GM18867 (cell line): Measurements from ENCODE around the gene STK11.
"Not testable (repeated sequence)": the region's sequence is repeated elsewhere in the genome, so short reads cannot be mapped to it uniquely, and the experiment has no call there.

Experiments
- ATAC-seq: cut with Tn5 transposase; IDR thresholded peaks from one replicate; pipeline ENCODE4 v1.9.1; 2021; ENCODE audit warnings: mild to moderate bottlenecking, moderate library complexity; ENCODE audit not compliant: unreplicated experiment

Gene STK11

DNA sequence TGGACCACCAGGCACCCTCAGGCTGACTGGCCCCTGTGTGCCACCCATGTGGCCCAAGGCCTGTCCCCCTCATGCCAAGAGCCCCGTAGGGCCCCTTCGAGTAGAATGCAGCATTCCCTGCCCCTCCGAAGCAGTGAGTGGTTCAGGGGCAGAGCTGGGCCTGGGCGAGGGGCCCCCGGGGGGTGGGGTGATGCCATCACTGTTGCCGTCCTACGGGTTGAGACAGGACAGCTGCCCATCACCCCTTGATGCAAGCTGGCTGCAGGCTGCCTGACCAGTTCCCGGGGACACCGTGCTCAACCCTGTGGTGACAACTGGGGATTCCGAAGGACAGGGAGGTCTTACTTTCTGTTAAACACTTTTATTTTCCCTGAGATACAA is 36.2 kb upstream of the STK11 start:
- no peak for ATAC-seq

DNA sequence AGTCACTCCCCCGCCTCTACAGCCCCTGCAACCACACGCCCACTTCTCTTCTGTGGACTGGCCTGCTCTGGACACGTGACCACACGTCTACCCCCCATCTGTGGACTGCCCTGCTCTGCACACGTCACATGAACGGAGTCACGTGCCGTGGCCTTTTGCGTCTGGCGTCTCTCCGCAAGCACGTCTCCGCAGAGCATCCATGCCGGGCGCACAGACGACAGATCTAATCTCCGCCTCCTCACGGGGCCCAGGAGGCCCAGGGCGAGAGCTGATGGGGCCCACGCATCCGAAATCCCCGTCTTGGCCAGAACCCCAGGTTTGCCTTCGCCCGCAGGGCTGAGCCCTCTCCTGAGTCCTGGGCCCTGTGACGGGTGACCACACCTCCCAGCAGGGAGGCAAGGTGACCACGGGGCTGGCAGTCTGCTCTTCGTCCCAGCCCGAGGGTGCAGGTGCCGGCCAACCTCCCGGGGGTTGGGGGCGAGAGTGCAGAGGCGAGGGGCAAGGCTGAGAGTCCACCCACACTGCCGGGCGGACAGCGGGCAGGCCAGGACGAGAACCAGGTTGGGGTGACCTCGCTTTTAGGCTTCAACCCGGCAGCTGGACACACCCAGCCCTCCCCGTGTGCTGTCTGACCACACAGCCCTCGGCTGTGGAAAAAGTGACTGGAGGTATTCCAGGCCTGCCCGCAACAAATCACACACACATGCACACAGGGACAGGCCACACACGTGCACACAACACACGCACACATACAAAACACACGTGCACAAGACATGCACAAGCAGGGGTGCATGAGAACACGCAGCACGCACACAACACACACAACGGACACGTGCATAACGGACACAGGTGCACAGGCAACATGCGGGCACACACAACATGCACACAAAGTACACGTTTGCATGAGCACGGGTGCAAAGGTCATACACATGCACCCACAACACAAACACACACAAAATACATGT is 35.4 kb upstream of the STK11 start:
- no peak for ATAC-seq

DNA sequence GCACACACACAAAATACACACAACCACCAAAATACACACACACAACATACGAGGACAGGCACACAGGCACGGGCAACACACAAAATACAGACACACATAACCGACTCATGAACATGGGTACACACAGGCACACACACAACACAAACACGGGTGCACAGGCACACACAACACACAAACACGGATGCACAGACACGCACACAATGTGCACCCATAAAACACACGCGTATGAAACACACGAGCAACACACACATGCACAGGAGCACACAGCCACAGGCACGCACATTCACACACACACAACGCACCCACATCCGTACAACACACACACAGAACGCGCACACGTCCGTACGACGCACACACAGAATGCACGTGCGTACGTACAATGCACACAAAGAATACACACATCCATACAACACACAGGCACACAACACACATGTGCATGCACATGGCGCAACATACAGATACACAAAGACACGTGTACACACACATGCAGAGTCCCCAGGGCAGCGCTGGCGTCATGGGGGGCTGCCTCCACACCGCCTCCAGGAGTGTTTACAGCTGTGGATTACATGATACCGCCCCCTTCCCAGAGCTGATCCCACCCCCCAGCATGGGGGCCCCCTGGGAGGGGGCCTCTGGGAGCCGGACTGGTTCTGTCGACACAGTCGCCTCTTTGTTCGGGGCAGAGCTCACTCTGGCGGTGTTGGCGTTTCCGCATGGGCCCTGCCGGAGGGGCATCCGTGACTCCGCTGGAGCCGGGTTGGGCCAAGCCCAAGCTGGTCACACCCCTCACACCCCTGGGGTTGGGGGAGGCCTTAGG is 34.4 kb upstream of the STK11 start:
- no peak for ATAC-seq

DNA sequence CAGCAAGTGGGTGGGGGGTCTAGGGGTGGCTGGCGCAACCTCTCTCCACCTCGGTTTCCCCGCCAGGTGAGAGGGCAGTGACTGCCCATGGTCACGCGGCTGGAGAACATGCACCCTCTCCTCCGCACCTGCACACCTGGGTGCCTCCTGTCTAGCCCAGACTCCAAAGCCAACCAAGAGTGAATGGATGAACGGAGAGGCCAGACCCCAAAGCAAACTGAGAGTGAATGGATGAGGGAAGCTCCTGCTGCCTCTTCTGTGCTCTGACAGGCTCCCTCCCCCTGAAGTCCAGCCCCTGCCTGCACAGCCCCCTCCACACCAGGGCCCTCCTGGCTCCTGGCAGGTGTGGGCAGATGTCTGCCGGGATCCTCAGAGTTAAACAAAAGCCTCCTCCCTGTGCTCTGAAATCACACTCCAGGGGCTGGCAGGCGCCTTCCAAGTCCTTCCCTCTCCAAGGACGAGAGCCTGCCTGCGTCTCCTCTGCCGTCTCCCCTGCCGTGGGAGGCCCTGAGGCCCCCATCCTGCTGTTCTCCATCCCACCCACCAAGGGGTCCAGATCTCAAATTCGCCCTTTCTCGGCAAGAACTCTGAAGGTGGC is 33.7 kb upstream of the STK11 start:
- no peak for ATAC-seq

DNA sequence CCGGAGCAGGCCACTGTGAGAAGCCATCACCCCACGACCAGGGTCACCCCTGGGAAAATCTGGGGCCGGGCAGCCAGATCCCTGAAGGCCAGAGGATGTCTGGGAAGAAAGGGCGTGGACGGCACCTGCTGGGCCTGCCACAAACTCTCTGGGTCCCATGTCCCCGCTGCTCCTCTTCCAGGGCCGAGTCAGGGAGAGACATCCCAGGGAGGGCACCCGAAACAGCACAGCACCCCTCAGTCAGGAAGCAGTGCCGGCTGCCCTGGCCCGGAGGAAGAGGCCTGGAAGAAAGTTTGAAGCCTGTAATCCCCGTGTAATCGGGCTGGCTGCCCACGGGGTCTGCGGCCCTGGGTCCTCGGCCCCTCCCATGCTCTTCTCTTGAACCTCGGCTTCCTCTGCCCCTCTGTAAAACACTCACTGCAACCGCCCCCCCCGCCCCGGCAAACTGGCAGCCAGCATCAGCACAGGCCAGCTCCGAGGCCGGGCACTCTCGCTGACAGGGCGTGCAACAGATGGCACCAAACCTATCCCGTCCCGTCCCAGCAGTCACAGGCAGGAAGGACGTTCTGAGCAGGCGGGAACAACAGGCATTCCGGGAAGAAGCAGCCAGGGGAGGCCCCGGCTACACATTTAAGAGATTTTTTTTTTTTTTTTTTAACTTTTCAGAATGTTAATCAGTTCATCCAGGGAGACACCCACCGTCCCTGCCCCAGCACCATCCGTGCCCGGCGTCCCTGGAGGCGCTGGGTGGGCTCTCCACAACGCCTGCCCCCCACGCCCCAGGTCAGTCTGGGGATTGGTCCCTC is 33.0 kb upstream of the STK11 start:
- ATAC-seq, result no peak

DNA sequence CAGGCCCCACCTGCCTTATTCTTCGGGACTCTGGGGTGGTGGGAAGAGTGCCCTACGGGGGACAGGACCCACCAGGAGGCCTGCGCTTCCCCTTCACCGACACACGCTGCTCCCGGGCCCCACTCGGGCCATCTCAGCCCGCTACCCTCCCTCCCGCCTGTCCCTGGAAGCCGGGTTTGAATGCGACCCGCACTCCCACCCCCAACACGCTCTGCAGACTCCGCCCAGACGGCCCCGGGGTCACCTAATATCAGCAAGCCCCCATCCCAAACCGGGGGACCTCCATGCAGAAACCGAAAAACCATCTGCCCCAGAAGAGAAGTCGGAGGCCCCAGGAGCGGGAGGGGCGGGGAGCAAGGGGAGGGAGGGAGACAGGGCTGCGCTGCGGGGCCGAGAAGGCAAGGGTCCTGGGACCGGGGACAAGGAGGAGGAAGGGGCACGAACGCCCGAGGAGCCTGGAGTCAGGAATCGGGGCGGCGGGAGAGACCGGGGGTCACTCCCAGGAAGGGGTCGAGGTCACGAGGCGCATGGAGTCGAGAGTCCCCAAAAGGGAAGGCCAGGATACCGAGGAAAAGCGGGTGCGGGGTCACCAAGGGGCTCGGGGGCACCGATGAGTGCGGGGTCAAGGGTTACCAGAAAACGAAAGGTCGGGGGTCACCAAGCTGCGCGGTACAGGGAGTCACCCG is 32.3 kb upstream of the STK11 start:
- ATAC-seq, result peak; percentile 12

DNA sequence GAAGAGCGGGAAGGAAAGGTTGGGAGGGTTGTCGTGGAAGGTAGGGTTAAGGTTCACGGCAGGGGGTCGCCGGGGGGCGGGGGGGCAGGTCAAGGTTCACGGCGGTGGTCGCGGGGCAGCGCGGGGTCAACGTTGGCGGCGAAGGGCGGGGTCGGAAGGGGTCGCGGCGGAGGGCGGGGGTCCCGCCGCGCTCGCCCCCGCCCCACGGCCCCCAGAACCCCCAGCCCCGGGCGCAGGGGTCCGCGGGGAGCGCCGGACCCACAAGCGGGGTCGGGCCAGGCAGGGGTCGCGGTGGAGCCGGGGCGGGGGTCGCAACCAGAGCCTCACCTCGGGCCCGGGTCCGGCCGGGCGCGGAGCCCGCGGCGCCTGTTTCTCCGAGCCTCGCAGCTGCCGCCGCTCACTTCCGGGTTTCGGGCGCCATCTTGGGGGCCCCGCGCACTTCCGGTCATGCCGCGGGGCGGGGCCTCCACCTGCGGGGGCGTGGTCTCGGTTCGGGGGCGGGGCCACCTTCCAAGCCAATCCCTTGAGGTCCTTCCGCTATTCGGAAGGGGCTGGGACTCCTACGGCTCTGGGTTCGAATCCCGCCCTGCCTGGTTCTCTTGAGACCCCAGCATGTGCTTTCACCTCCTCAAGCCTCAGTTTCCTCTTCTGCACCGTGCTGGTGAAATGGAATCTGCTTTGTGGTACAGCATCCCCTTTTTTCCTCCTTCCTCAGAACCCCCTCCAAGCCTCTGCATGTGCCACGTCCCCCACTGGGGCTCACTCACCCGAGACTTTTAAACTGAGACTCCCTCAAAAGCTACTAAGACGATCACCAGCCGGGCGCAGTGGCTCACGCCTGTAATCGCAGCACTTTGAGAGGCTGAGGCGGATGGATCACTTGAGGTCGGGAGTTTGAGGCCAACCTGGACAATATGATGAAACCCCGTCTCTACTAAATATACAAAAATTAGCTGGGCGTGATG is 31.5 kb upstream of the STK11 start, which contains the start of gene SBNO2:
TSS of gene SBNO2 (minus strand) at position 424 of the 965 bp plus-strand sequence. CDS start 19,992 bp downstream, outside the sequence.
- ATAC-seq, result peak; percentile 67

DNA sequence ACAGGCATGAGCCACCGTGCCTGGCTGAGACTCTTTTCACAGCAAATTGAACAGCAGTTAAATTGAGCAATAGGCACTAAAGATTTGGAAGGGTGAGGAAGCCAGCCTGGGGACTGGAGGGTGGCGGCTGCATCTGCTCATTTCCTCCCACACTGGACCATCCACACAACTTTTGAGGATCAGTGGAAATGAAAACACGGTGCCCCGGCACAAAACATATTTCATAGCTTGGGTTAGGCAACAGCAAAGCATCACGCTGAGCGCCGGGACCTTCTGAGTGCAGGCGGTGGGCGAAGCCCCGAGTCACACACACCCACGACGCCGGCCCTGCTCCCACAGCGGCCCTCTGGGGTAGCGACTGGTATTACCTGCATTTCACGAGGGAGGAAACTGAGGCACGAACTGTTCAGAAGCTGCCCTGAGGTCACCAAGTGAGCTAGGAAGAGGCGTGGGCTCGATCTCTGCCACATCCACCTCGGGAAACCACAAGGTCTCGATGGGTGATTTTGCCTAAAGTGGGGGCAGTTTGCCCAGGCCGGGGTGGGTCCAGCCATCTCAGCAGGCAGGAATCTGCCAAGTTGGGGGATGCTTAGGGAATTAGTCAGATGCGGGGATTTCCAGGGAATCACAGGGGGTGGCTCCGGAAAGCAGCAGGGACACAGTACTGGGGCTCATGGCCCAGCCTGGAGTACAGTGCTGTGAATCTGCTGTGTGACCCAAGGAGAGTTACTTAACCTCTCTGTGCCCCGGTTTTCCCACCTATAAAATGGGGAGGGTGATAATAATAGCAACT is 28.1 kb upstream of the STK11 start:
- ATAC-seq, result no peak

DNA sequence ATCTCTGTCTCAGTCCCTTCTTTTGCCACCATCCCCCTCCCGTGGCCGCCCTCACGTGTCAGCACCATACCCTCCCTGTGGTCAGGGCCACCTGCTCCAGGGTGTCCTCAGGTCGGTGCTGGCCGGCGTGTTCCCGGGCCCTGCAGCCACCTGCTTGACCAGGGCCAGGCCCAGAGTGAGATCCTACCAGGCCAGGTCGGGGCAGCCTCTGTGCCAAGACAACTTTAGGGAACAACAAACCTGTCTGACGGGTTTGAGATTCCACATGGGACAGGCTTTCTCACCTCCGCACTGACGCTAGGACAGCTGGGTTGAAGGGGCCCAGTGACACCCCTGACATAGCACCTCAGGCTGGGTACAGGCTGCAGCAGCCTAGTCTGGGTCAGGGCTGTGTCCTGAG is 24.0 kb upstream of the STK11 start:
- ATAC-seq, result no peak

DNA sequence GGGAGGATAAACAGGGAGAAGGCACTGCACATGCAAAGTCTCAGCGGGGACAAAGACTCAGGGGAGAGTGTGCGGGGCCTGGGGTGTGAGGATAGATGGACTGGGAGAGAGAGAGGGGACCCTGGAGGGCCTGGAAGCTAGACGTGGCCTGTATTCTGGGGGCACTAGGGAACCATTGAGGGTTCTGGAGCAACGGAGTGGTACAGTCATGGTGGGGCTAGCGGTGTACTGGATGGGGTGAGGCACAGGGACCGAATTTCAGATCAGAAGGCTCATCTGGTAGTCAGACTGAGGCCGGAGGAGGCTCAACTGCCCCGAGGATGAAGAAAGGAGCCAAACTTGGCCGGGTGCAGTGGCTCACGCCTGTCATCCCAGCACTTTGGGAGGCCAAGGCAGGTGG is 23.5 kb upstream of the STK11 start:
- ATAC-seq, result no peak

DNA sequence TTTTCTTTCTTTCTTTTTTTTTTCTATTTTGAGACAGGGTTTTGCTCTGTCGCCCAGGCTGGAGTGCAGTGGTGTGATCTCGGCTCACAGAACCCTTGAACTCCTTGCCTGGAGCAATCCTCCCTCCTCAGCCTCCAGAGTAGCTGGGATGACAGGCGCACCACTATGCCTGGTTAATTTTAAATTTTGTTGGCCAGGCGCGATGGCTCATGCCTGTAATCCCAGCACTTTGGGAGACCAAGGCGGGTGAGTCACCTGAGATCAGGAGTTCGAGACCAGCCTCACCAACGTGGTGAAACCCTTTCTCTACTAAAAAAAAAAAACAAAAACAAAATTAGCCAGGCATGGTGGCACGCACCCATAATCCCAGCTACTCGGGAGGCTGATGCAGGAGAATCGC is 22.9 kb upstream of the STK11 start:
- no peak for ATAC-seq

DNA sequence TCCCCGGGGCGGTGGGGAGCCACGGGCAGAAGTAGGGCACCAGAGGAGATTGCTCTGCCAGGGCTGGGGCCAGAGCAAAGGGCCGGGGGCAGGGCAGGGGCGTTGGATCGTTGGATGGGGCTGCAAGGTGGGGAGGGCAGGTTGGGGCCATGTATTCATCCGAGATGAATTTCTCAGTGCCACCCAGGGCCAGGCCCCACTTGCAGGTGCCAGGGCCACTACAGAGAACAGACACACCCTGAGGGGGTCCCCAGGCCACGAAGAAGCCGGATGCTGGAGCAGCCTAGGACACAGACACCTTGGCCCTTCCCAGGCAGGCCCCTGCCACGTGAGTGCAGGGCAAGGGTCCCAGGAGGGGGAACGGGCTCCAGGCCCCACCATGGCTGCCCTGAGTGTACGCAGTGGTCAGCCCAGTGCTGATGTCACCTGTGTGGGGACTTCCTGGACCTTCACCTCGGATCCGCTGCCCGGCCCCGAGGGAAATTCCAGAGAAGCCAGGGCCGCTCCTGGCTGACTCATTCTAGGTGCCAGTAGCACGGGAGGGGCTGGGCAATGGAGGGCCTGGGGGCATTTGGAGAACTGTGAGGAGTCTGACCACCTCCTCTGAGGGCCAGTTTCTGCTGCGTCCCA is 21.9 kb upstream of the STK11 start:
- no peak for ATAC-seq

DNA sequence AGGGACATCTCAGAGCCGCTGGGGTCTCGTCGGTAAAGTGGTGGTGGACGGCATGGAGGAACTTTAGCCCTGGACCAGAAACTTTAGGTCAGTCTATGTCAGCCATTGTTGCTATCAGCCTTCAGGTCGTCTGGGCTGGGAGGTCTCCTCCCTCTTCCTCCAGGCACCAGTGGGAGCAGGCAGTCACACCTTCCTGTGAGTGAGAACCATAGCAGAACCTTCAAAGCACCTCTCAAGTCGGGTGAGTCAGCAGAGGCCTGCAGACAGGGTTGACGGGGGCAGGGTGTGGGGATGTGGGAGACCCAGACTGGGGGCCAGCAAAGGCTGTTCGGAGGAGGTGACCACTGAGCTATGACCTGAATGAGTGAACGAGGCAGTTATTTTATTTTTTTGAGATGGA is 16.2 kb upstream of the STK11 start:
- ATAC-seq, result no peak

DNA sequence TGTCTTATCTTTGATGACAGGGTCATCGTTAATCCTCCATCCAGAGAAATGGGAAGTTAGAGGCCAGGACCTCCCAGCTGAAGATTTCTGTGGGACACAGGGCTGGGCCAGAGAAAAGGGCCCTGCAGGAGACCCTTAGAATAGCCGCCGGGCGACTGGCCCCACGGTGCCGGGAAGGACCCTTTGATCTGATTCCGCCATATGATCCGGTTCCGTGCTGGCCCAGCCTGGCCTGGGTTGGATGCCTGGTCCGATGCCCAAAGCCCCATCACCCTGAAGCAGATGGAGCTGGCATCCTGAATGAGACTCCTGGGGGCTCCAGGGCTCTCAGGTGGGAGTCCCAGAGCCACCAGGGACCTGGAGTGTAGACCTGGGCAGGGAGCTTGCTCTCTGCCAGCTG is 6.0 kb upstream of the STK11 start:
- ATAC-seq, result no peak

DNA sequence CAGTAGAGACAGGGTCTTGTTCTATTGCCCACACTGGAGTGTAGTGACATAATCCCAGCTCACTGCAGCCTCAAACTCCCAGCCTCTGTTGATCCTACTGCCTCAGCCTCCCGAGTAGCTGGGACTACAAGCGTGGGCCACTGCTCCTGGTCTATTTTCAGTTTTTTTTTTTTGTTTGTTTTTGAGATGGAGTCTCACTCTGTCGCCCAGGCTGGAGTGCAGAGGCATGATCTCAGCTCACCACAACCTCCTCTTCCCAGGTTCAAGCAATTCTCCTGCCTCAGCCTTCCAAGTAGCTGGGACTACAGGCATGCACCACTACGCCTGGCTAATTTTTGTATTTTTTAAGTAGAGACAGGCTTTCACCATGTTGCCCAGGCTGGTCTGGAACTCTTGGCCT is 5.0 kb upstream of the STK11 start:
- ATAC-seq, result not testable (repeated sequence)

DNA sequence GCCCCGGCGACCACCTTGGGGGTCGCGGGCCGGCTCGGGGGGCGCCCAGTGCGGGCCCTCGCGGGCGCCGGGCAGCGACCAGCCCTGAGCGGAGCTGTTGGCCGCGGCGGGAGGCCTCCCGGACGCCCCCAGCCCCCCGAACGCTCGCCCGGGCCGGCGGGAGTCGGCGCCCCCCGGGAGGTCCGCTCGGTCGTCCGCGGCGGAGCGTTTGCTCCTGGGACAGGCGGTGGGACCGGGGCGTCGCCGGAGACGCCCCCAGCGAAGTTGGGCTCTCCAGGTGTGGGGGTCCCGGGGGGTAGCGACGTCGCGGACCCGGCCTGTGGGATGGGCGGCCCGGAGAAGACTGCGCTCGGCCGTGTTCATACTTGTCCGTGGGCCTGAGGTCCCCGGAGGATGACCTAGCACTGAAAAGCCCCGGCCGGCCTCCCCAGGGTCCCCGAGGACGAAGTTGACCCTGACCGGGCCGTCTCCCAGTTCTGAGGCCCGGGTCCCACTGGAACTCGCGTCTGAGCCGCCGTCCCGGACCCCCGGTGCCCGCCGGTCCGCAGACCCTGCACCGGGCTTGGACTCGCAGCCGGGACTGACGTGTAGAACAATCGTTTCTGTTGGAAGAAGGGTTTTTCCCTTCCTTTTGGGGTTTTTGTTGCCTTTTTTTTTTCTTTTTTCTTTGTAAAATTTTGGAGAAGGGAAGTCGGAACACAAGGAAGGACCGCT is 729 bp downstream of the STK11 start:
- no peak for ATAC-seq

DNA sequence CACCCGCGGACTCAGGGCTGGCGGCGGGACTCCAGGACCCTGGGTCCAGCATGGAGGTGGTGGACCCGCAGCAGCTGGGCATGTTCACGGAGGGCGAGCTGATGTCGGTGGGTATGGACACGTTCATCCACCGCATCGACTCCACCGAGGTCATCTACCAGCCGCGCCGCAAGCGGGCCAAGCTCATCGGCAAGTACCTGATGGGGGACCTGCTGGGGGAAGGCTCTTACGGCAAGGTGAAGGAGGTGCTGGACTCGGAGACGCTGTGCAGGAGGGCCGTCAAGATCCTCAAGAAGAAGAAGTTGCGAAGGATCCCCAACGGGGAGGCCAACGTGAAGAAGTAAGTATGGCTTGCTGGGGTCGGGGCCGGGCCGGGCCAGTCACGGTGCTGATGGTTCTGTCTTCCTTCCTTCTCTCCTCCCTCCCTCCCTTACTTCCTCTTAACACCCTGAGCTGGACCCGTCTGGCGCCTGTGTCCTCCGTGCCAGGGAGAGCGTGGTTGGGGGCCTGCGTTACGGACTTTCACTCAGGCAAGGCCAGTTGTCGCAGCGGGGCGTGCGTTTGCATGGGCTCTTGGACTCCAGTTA is 1.4 kb downstream of the STK11 start:
- ATAC-seq, result no peak
